ENCODE results near the gene ILF3.

The ILF3 gene

DNA sequence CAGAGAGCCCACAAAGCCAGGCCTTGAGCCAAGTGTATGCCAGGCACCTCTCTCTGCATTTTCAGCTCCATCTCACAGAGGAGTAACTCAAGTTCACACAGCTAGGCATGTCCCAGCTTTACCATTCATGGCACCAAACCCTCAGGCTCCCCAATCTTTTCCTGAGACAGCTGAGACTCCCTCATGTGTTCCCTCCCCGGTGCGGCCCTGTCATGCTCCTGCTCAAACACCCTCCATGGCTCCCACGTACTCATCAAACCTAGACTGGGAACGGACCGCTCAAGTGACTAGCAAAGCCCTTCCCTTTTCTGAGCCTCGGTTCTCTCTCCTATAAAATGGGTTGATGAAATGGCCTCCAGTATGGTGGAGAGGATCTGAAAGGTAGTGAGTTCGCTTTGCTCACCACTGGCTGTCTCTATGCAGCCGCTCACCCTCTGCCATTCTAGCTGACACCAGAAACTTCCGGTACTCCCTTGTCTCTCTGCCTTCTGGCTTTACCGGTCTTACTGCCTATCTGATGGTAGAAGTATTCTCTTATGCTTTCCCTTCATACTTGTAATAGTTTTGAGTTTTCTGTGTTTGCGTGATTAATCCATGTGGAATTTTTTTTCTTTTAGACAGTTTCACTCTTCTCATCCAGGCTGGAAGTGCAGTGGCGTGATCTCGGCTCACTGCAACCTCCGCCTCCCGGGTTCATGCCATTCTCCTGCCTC lies 36.6 kb upstream of the ILF3 start:
- peak overlapping the region; percentile 56 for H3K27ac ChIP-seq
- peak; percentile 70 for DNase-seq

GRCh38 chr19:10618846-10619245 lies 35.3 kb upstream of the ILF3 start:
- in situ Hi-C loops (cut with HindIII; ENCODE audit: low pct_ligation_motif_present, low sequenced_read_pairs) = no loop called here
- H3K36me3 ChIP-seq (replicated peaks) = peaks cover 3% of the 10 kb centered on the region
- no peaks in the 10 kb centered on the region for H3K27me3 ChIP-seq (replicated peaks)
- H3K4me3 ChIP-seq (ENCODE audit: low read depth, low read length) = no peak overlapping the region
- TF ChIP-seq, protein P1, sequence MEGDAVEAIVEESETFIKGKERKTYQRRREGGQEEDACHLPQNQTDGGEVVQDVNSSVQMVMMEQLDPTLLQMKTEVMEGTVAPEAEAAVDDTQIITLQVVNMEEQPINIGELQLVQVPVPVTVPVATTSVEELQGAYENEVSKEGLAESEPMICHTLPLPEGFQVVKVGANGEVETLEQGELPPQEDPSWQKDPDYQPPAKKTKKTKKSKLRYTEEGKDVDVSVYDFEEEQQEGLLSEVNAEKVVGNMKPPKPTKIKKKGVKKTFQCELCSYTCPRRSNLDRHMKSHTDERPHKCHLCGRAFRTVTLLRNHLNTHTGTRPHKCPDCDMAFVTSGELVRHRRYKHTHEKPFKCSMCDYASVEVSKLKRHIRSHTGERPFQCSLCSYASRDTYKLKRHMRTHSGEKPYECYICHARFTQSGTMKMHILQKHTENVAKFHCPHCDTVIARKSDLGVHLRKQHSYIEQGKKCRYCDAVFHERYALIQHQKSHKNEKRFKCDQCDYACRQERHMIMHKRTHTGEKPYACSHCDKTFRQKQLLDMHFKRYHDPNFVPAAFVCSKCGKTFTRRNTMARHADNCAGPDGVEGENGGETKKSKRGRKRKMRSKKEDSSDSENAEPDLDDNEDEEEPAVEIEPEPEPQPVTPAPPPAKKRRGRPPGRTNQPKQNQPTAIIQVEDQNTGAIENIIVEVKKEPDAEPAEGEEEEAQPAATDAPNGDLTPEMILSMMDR (IDR thresholded peaks at IDR 0.05; ENCODE audit: low read depth, low read length, missing control alignments) = no peak
- no peak for DNase-seq
- H3K27ac ChIP-seq = no peak overlapping the region

More for the DNA sequence above, 36.6 kb upstream of the ILF3 start:
- Histone ChIP-seq H3K36me3 (replicated peaks) (peaks cover 3% of the 10 kb centered on the region), H3K4me3 (ENCODE audit: low read depth, low read length) (no peak overlapping the region), H3K27me3 (replicated peaks) (no peaks in the 10 kb centered on the region)
- TF ChIP-seq, protein P1 (IDR thresholded peaks at IDR 0.05; ENCODE audit: low read depth, low read length, missing control alignments) = no peak
- in situ Hi-C loops (cut with HindIII; ENCODE audit: low pct_ligation_motif_present, low sequenced_read_pairs) = no loop called here

DNA sequence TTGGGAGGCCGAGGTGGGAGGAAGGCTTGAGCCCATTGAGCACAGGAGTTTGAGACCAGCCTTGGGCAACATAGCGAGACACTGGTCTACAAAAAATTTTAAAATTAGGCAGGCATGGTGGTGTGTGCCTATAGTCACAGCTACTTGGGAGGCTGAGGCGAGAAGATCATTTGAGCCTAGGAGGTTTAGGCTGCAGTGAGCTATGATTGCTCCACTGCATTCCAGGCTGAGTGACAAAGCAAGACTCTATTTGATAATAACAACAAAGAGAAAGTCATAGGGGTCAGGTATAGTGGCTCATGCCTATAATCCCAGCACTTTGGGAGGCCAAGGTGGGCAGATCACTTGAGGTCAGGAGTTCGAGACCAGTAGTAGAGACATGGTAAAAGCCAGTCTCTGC lies 33.4 kb upstream of the ILF3 start:
- H3K27ac ChIP-seq = no peak overlapping the region
- TF ChIP-seq, protein P1 (IDR thresholded peaks at IDR 0.05; ENCODE audit: low read depth, low read length, missing control alignments) = no peak

GRCh38 chr19:10621966-10622365 lies 32.2 kb upstream of the ILF3 start:
- DNase-seq = no peak
- in situ Hi-C loops (cut with HindIII; ENCODE audit: low pct_ligation_motif_present, low sequenced_read_pairs) = no loop called here
- TF ChIP-seq, protein P1 (IDR thresholded peaks at IDR 0.05; ENCODE audit: low read depth, low read length, missing control alignments) = no peak
- Histone ChIP-seq H3K4me3 (ENCODE audit: low read depth, low read length) (no peak overlapping the region), H3K36me3 (replicated peaks) (peaks cover 3% of the 10 kb centered on the region), H3K27me3 (replicated peaks) (no peaks in the 10 kb centered on the region), H3K27ac (no peak overlapping the region)

More for the DNA sequence above, 33.4 kb upstream of the ILF3 start:
- H3K4me3 ChIP-seq (ENCODE audit: low read depth, low read length) = no peak overlapping the region
- DNase-seq = no peak
- in situ Hi-C loops (cut with HindIII; ENCODE audit: low pct_ligation_motif_present, low sequenced_read_pairs) = no loop called here
- H3K27me3 ChIP-seq (replicated peaks) = no peaks in the 10 kb centered on the region
- H3K36me3 ChIP-seq (replicated peaks) = peaks cover 3% of the 10 kb centered on the region

DNA sequence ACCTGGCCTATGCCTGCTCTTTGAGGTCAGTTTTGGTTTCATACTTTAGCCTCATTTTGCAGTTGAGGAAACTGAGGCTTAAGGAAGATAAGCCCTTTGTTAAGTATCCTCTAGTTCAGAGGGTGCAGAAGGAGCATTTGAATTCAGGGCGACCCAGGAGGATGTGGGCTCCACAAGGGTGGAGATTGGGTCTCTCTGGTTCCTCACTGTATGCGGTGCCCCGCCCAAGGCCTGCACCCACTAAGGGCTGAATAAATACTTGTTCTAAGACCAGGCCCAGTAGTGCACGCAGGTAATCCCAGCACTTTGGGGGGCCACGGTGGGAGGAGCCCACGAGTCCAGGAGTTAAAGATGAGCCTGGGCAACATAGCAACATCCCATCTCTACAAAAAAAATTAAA lies 29.6 kb upstream of the ILF3 start:
- peaks cover 3% of the 10 kb centered on the region for H3K36me3 ChIP-seq (replicated peaks)
- in situ Hi-C loops (cut with HindIII; ENCODE audit: low pct_ligation_motif_present, low sequenced_read_pairs) = no loop called here
- no peak overlapping the region for H3K4me3 ChIP-seq (ENCODE audit: low read depth, low read length)
- no peak for DNase-seq
- no peaks in the 10 kb centered on the region for H3K27me3 ChIP-seq (replicated peaks)
- no peak overlapping the region for H3K27ac ChIP-seq
- TF ChIP-seq, protein P1 (IDR thresholded peaks at IDR 0.05; ENCODE audit: low read depth, low read length, missing control alignments) = no peak
